ENCODE results near the gene KIAA0825. TPM values are rescaled to one million over a fixed set of nuclear protein-coding genes. Genes with fewer than 3 reads are reported as not detected.

KIAA0825 gene
- total and polyA plus RNA-seq, 2 experiments from 2014 or later = 1.7 to 1.8 TPM

- no peak for TF ChIP-seq ZNF114 (CRISPR knock-in tag; IDR thresholded peaks at IDR 0.05)
- no peak for TF ChIP-seq ETS1 (IDR thresholded peaks at IDR 0.05)
- no peak for TF ChIP-seq JUNB (IDR thresholded peaks at IDR 0.05; ENCODE audit: unreplicated experiment)
- TF ChIP-seq POLR2AphosphoS5 (IDR thresholded peaks at IDR 0.05; ENCODE audit: low read depth) = no peak
These were observed 456.6 kb downstream of the KIAA0825 start (continued) for GRCh38 chr5:94161801-94162200.

DNA sequence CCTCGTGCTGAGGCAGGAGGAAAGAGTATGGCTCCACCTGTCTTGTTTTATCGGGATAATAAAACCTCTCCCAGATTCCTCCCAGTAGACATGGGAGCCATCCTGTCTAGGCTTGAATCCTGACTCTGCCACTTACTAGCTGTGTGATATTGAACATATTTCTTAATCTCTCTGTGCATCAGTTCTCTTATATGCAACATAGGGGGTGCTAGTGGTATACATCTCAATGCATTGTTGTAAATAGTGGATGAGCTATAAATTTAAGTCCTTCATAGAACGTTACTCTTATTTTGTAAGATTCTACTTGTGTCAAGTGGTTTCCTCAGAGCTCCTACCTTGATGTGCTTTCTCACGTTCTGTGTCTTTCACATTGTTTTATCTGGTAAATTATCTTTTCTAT is 459.3 kb downstream of the KIAA0825 start:
- Mint-ChIP-seq H3K9me3 (no peaks in the 10 kb centered on the region; the same call in 2 of the 3 replicates), H3K4me3 (no peak overlapping the region), H3K27me3 (ENCODE audit: insufficient read depth, low read depth, poor library complexity) (peaks cover 1% of the 10 kb centered on the region), H3K27ac (no peak overlapping the region), H3K36me3 (ENCODE audit: low read depth) (no peaks in the 10 kb centered on the region), H3K4me1 (peaks cover 15% of the 10 kb centered on the region)
- H3K4me1 ChIP-seq (ENCODE audit: insufficient read depth) = peaks cover 15% of the 10 kb centered on the region
- no peaks in the 10 kb centered on the region for H3K27me3 ChIP-seq (ENCODE audit: insufficient read depth)
- no peak overlapping the region for H3K27ac ChIP-seq (ENCODE audit: low read depth)
- H3F3A ChIP-seq (replicated peaks; ENCODE audit: low read depth) = no peaks in the 10 kb centered on the region
- no peaks in the 10 kb centered on the region; the same call in 1 of the 2 replicates for H3K79me2 ChIP-seq (replicated peaks; ENCODE audit: insufficient read depth)
- ATAC-seq = peak; percentile 28; the same call in 1 of the 3 replicates
- no peak for TF ChIP-seq POLR2AphosphoS5 (IDR thresholded peaks at IDR 0.05; ENCODE audit: low read depth)
- TF ChIP-seq, protein P1, sequence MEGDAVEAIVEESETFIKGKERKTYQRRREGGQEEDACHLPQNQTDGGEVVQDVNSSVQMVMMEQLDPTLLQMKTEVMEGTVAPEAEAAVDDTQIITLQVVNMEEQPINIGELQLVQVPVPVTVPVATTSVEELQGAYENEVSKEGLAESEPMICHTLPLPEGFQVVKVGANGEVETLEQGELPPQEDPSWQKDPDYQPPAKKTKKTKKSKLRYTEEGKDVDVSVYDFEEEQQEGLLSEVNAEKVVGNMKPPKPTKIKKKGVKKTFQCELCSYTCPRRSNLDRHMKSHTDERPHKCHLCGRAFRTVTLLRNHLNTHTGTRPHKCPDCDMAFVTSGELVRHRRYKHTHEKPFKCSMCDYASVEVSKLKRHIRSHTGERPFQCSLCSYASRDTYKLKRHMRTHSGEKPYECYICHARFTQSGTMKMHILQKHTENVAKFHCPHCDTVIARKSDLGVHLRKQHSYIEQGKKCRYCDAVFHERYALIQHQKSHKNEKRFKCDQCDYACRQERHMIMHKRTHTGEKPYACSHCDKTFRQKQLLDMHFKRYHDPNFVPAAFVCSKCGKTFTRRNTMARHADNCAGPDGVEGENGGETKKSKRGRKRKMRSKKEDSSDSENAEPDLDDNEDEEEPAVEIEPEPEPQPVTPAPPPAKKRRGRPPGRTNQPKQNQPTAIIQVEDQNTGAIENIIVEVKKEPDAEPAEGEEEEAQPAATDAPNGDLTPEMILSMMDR (conservative IDR thresholded peaks at IDR 0.05; ENCODE audit: low read depth in 2 of 2) = peak; percentile 26 to 47
- no peaks in the 10 kb centered on the region for H3K36me3 ChIP-seq (ENCODE audit: insufficient read depth)
- H3K9me2 ChIP-seq (ENCODE audit: insufficient read depth) = no peaks in the 10 kb centered on the region
- H3K4me2 ChIP-seq = no peak overlapping the region
- H4K20me1 ChIP-seq (replicated peaks; ENCODE audit: insufficient read depth) = peaks cover 3% of the 10 kb centered on the region
- peak; percentile 38 for DNase-seq (ENCODE audit: low spot score)
- H3K4me3 ChIP-seq = no peak overlapping the region
- H2AFZ ChIP-seq = no peak overlapping the region

GRCh38 chr5:94157704-94158539 is 460.5 kb downstream of the KIAA0825 start:
- peak overlapping the region; percentile 47; the same call in 1 of the 2 replicates for H3K27ac ChIP-seq (ENCODE audit: low read depth)
- H3K4me1 Mint-ChIP-seq = peaks cover 15% of the 10 kb centered on the region
- no peaks in the 10 kb centered on the region for H3K27me3 ChIP-seq (ENCODE audit: insufficient read depth)
- H3K4me3 ChIP-seq = no peak overlapping the region
- peak overlapping the region; percentile 36; the same call in 1 of the 2 replicates for H3K27ac Mint-ChIP-seq
- no peaks in the 10 kb centered on the region for H3F3A ChIP-seq (replicated peaks; ENCODE audit: low read depth)
- H3K4me3 Mint-ChIP-seq = no peak overlapping the region
- no peak overlapping the region for H2AFZ ChIP-seq
- ATAC-seq = peak; percentile 52
- H3K79me2 ChIP-seq (replicated peaks; ENCODE audit: insufficient read depth) = no peaks in the 10 kb centered on the region
- H3K4me1 ChIP-seq (ENCODE audit: insufficient read depth) = peaks cover 15% of the 10 kb centered on the region
- no peak overlapping the region for H3K4me2 ChIP-seq
- DNase-seq (ENCODE audit: low spot score) = peak; percentile 16
- H3K9me3 Mint-ChIP-seq = no peaks in the 10 kb centered on the region
- H4K20me1 ChIP-seq (replicated peaks; ENCODE audit: insufficient read depth) = peaks cover 3% of the 10 kb centered on the region
- peaks cover 1% of the 10 kb centered on the region for H3K27me3 Mint-ChIP-seq (ENCODE audit: insufficient read depth, low read depth, poor library complexity)
- no peaks in the 10 kb centered on the region for H3K9me2 ChIP-seq (ENCODE audit: insufficient read depth)
- 0 out of 2 replicates have a peak, but pooled peaks cover 3% of the 10 kb centered on the region for H3K36me3 ChIP-seq (ENCODE audit: insufficient read depth)
- peaks cover 3% of the 10 kb centered on the region; the same call in 2 of the 3 replicates for H3K36me3 Mint-ChIP-seq (ENCODE audit: low read depth)
- TF ChIP-seq CREB1 (CRISPR knock-in tag; IDR thresholded peaks at IDR 0.05; ENCODE audit: low read depth) = no peak
- TF ChIP-seq, protein P1 (conservative IDR thresholded peaks at IDR 0.05; ENCODE audit: low read depth in 2 of 2) = 0 out of 4 replicates have a peak, but pooled peaks have one; percentile 19 to 22
- TF ChIP-seq ETS1 (IDR thresholded peaks at IDR 0.05) = no peak

All from GM23338 (cell line).